DND-41 (cell line): Measurements from ENCODE around the gene MIOX.

Source experiments
- EZH2 ChIP-seq: IDR thresholded peaks from 3 replicates; pipeline ENCODE4 v1.6.1; 2012; ENCODE audit warnings: borderline replicate concordance, low read depth, mild to moderate bottlenecking, moderate library complexity, low read length, inconsistent platforms; ENCODE audit not compliant: severe bottlenecking
- TF ChIP-seq, protein P1 (sequence below): IDR thresholded peaks from 2 replicates; pipeline ENCODE4 v1.5.1; 2012; ENCODE audit warnings: borderline replicate concordance, low read length, moderate library complexity, mild to moderate bottlenecking; ENCODE audit not compliant: poor library complexity, severe bottlenecking; ENCODE audit errors: extremely low read depth

GRCh38 chr22:50471962-50472361, 14.7 kb upstream of the MIOX start:
- no peak for TF ChIP-seq EZH2
- TF ChIP-seq, protein P1, sequence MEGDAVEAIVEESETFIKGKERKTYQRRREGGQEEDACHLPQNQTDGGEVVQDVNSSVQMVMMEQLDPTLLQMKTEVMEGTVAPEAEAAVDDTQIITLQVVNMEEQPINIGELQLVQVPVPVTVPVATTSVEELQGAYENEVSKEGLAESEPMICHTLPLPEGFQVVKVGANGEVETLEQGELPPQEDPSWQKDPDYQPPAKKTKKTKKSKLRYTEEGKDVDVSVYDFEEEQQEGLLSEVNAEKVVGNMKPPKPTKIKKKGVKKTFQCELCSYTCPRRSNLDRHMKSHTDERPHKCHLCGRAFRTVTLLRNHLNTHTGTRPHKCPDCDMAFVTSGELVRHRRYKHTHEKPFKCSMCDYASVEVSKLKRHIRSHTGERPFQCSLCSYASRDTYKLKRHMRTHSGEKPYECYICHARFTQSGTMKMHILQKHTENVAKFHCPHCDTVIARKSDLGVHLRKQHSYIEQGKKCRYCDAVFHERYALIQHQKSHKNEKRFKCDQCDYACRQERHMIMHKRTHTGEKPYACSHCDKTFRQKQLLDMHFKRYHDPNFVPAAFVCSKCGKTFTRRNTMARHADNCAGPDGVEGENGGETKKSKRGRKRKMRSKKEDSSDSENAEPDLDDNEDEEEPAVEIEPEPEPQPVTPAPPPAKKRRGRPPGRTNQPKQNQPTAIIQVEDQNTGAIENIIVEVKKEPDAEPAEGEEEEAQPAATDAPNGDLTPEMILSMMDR = no peak
